Omental fat pad (tissue), 4 donors: ENCODE results near the gene RFC4. TPM values are rescaled to one million over a fixed set of nuclear protein-coding genes. Genes with fewer than 3 reads are reported as not detected.
A peak's percentile ranks its signal among the peaks of the same experiment; 100 is the strongest.
"Not testable (repeated sequence)": the region's sequence is repeated elsewhere in the genome, so short reads cannot be mapped to it uniquely, and the experiment has no call there.

Source experiments
- ATAC-seq: fragments of 150-250 bp; one replicate; pipeline ENCODE4 v1.9.1; 2016; ENCODE audit warnings: mild to moderate bottlenecking, moderate library complexity; ENCODE audit not compliant: low FRiP score
- DNase-seq: peaks from one replicate; pipeline ENCODE4 v3.0.0-alpha.2; 2019; ENCODE audit warnings: low spot score
- total RNA-seq, 4 donors: library from RNA; depleted of rRNA; stranded (reverse); fragments of >200 nt; gene quantifications; one replicate each; pipeline ENCODE4 v1.1.0, GENCODE V29; 2016
- TF ChIP-seq, protein P1 (sequence below), 3 donors: fragments of 450-650 bp; IDR thresholded peaks; one replicate each; pipeline ENCODE4 v1.5.1; 2016 to 2017; ENCODE audit warnings: antibody characterized with exemption in 3 of 3, mild to moderate bottlenecking in 3 of 3, moderate library complexity in 2 of 3

RFC4 gene, protein sequence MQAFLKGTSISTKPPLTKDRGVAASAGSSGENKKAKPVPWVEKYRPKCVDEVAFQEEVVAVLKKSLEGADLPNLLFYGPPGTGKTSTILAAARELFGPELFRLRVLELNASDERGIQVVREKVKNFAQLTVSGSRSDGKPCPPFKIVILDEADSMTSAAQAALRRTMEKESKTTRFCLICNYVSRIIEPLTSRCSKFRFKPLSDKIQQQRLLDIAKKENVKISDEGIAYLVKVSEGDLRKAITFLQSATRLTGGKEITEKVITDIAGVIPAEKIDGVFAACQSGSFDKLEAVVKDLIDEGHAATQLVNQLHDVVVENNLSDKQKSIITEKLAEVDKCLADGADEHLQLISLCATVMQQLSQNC
- total RNA-seq, result 10 to 100 TPM in 2 of 4 donors, 1 to 10 TPM in 2; 6.1 to 10.7 (median 9.4) TPM

DNA sequence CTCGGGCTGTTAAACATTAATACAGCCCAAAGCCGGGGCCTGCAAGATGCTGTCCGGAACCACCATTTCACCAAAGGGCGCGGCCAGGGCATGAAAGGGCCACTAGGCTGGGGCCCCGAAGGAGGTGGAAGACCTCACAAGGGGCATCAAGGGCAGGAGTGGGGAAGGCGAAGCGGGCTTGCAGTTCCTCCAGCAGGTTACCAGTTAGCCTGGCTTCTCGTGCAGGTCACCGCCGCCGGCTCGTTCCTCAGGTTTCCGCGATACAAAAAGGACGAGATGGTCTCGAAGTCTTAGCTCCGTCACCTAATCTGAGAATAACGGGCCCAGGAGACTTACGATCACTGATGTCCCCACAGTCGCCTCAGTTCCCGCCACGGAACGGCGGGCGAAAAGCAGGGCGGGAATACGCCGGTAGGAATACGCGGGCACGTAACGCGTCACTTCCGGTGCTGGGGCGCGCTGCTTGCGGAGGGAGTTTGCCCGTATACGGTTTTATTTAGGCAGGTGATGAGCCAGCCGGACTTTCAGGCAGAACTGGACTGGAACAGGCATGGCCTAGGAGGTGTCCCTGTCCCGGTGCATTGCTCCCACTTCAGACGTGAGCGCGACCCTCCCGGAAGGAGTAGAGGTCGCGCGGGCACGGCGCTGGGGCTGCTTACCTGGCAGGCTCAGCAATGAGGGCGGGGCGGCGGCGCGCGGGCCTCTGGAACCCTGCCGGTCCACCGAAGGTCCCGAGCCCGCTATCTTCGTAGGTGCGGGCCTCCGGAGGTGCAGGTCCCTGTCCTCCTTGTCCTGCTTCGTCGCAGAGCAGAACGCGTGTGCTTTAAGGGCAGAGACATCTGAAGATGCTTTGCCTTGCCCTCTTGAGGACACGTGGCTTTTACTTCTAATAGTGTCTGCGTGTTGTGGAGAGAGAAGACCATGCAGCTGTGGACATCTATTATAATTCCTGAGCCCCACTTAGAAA, at the start of gene RFC4:
TSS of gene RFC4 (minus strand) at position 394 of the 967 bp plus-strand sequence. CDS start 1,769 bp downstream, outside the sequence.
- TF ChIP-seq, protein P1, sequence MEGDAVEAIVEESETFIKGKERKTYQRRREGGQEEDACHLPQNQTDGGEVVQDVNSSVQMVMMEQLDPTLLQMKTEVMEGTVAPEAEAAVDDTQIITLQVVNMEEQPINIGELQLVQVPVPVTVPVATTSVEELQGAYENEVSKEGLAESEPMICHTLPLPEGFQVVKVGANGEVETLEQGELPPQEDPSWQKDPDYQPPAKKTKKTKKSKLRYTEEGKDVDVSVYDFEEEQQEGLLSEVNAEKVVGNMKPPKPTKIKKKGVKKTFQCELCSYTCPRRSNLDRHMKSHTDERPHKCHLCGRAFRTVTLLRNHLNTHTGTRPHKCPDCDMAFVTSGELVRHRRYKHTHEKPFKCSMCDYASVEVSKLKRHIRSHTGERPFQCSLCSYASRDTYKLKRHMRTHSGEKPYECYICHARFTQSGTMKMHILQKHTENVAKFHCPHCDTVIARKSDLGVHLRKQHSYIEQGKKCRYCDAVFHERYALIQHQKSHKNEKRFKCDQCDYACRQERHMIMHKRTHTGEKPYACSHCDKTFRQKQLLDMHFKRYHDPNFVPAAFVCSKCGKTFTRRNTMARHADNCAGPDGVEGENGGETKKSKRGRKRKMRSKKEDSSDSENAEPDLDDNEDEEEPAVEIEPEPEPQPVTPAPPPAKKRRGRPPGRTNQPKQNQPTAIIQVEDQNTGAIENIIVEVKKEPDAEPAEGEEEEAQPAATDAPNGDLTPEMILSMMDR (IDR thresholded peaks at IDR 0.05), result no peak
- DNase-seq (peak; percentile 72), ATAC-seq (peak; percentile 90)

DNA sequence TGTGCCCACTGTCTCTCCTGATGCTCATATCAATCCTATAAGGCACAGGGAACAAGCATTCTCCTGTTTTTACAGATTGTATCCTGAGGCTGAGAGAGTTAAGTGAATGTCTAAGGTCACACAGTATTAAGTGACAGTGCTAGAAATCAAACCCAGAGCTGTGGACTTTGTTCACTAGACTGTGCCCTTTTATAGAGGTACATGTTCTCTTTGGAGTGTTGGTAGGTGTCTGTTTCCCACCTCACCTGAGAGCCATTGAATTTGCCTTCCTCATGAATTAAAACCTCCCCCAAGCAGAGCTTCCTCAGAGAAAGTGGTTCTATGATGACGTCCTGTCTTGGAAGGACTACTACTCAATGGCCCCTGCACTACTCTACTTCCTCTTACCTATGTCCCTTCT, 48.7 kb upstream of the RFC4 start:
- ATAC-seq (no peak), DNase-seq (no peak)
- TF ChIP-seq, protein P1 (IDR thresholded peaks at IDR 0.05), result no peak

DNA sequence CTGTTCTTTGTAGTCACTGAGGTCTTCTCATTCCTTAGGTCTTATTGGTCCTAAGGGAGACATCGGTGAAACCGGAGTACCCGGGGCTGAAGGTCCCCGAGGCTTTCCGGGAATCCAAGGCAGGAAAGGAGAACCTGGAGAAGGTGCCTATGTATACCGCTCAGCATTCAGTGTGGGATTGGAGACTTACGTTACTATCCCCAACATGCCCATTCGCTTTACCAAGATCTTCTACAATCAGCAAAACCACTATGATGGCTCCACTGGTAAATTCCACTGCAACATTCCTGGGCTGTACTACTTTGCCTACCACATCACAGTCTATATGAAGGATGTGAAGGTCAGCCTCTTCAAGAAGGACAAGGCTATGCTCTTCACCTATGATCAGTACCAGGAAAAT, 47.9 kb upstream of the RFC4 start:
- DNase-seq, result no peak
- TF ChIP-seq, protein P1 (IDR thresholded peaks at IDR 0.05), result no peak
- no peak for ATAC-seq

DNA sequence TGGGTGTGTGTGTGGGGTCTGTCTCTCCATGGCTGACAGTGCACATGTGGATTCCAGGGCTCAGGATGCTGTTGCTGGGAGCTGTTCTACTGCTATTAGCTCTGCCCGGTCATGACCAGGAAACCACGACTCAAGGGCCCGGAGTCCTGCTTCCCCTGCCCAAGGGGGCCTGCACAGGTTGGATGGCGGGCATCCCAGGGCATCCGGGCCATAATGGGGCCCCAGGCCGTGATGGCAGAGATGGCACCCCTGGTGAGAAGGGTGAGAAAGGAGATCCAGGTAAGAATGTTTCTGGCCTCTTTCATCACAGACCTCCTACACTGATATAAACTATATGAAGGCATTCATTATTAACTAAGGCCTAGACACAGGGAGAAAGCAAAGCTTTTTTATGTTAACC, 46.7 kb upstream of the RFC4 start:
- TF ChIP-seq, protein P1 (IDR thresholded peaks at IDR 0.05), result no peak
- DNase-seq, result no peak
- ATAC-seq, result no peak

DNA sequence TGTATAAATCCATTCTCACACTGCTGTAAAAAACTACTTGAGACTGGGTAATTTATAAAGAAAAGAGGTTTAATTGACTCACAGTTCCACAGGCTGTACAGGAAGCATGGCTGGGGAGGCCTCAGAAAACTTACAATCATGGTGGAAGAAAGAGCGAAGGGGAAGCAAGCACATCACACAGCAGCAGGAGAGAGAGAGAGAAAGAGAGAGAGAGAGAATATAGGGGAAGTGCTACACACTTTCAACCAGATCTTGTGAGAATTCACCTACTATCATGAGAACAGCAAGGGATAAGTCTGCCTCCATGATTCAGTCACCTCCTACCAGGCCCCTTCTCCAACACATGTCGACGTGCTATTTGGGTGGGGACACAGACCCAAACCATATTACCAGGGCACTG, 45.6 kb upstream of the RFC4 start:
- not testable (repeated sequence) for ATAC-seq, DNase-seq

DNA sequence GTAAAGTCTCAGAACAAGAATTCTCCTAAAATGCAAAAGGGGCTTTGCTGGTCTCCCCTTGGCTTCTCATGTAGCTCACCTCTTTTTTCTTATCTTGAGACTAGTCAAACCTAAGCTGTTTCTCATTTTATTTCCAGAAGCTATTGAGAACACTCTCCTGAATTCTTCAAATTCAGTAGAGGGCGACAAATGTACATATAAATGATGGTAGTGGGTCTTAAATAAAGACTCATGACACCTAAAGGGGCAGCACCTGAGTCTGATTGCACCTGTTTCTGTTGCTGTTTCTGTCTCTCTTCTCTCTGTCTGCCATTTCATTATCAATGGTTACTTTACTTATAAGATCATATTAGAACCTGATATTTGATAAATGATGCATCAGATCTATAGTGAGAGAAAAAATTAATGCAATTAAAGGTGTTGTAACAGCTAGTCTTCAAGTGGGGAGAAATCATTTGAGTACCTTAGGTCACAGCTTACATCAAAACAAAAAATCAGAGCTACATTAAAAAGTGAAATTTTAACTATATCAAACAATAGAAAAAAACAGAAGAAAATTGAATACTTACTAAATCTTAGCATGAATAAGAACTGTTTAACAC, 43.2 kb upstream of the RFC4 start:
- no peak for DNase-seq
- ATAC-seq, result no peak
- TF ChIP-seq, protein P1 (IDR thresholded peaks at IDR 0.05), result peak in 1 of 3 donors; percentile 12

DNA sequence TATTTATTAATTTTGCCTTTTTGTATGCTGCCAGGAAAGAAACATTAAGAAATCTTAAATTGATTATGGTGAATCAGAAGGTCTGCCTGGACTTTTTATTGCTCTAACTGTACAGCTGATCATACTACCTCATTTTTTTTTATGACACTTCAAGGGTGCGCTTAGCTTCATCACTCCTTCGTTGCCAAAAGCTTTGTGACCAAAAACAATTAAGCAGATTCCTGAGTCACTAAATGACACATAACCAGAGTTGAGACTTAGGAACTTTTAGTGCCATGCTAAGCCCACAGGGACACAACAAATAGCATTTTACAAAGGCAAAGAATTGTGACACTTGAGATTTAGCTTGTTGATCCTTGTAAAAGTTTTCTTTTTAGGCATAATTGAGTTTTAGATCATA, 41.2 kb upstream of the RFC4 start:
- no peak for DNase-seq
- ATAC-seq, result no peak
- TF ChIP-seq, protein P1 (IDR thresholded peaks at IDR 0.05), result no peak
